Measurements from ENCODE around the gene RPL9.

The RPL9 gene

DNA sequence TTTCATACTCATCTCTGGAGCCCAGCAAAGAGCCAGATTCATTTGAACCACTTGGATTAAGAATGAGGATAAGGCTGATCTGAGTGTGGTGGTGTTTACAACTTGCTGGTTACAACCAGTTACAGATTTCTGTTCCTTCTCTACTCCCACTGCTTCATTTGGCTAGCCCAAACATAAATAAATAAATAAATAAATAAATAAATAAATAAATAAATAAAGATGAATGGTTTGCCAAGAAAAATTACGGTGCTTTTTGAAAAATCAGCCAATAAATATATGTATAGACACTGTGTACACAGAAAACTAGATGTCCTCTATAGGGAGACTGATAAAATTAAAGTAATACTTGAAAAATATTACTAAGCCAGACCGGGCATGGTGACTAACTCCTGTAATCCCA is 17.1 kb downstream of the RPL9 start:
- Histone ChIP-seq H3K36me3 (ENCODE audit: control insufficient read depth, insufficient read depth, low read length) (no peaks in the 10 kb centered on the region), H3K4me3 (replicated peaks; ENCODE audit: low read depth, low read length) (no peak overlapping the region), H3K27me3 (replicated peaks; ENCODE audit: control insufficient read depth, insufficient read depth, low read length) (no peaks in the 10 kb centered on the region)
- no peak for DNase-seq (ENCODE audit: extremely low read depth, insufficient read length)
- TF ChIP-seq CTCF (IDR thresholded peaks at IDR 0.05; ENCODE audit: insufficient read depth, low read length, poor library complexity, severe bottlenecking), result no peak

GRCh38 chr4:39435659-39436563 is 22.8 kb downstream of the RPL9 start:
- H3K36me3 ChIP-seq (ENCODE audit: control insufficient read depth, insufficient read depth, low read length), result no peaks in the 10 kb centered on the region
- no peaks in the 10 kb centered on the region for H3K27me3 ChIP-seq (replicated peaks; ENCODE audit: control insufficient read depth, insufficient read depth, low read length)
- no peak for DNase-seq (ENCODE audit: extremely low read depth, insufficient read length)
- no peak overlapping the region for H3K4me3 ChIP-seq (replicated peaks; ENCODE audit: low read depth, low read length)
- TF ChIP-seq CTCF (IDR thresholded peaks at IDR 0.05; ENCODE audit: insufficient read depth, low read length, poor library complexity, severe bottlenecking), result peak; percentile 37

DNA sequence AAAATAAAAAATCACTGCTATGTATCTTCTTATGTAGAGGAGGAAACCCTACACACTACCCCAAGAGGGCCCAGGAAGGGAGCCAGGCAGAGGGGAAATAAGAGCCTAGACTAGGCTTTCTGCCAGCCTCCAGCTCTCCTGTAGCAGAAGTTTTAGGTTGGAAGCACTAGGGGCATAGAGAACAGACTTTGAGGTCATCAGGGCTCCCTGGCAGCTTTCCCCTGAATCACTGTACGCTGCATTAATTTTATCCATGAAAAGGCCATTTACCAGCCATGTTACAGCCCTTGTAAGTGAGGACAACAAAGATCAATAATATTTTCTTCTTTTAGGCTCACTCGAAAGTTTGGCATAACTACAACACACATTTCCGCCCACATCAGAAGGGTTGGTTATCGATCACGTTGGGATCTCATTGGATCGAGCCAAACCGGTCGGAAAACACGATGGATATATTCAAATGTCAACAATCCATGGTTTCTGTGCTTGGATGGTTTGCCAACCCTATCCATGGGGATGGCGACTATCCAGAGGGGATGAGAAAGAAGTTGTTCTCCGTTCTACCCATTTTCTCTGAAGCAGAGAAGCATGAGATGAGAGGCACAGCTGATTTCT is 24.7 kb downstream of the RPL9 start:
- Histone ChIP-seq H3K36me3 (ENCODE audit: control insufficient read depth, insufficient read depth, low read length) (no peaks in the 10 kb centered on the region), H3K27me3 (replicated peaks; ENCODE audit: control insufficient read depth, insufficient read depth, low read length) (no peaks in the 10 kb centered on the region), H3K4me3 (replicated peaks; ENCODE audit: low read depth, low read length) (no peak overlapping the region)
- DNase-seq (ENCODE audit: extremely low read depth, insufficient read length), result no peak
- no peak for TF ChIP-seq CTCF (IDR thresholded peaks at IDR 0.05; ENCODE audit: insufficient read depth, low read length, poor library complexity, severe bottlenecking)

DNA sequence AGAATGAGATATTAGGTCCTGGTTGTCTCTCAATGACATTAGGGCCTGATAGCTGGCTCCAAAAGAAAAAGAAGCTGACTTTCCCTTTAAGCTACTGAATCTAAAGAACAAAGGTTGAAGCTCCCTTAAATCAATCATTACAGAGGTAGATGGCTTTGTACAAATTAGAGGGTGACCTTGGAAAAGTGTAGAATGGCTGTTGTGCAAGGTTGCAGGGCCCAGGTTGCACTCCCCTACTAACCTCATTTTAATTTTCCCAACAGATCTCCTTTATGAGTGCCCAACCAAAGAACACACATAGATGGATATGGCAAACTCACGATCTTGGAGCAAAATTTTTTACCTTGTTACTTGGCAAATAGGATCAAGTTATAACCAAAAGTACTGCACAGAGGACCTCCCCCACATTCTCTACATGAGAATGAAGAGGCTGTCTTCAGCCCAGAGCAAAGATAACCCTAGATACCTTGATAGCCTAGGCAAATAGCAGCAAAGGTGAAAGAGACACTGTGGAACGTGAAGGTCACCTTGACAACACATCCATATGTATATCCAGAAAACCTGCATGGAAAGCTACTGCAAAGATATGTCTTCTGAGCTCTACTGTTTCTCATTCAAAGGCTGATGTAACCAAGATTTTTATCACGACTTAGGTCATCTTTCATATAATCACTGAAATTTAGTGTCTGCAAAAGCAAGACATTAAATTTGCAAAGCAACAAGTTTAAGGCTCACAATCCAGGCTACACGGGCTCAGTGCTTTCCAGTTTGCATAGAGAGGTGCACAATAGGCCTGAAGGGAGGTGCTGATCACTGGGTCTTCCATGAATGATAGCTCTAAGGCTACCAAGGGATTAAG is 29.0 kb downstream of the RPL9 start:
- DNase-seq (ENCODE audit: extremely low read depth, insufficient read length), result no peak
- TF ChIP-seq CTCF (IDR thresholded peaks at IDR 0.05; ENCODE audit: insufficient read depth, low read length, poor library complexity, severe bottlenecking), result no peak
- H3K4me3 ChIP-seq (replicated peaks; ENCODE audit: low read depth, low read length), result no peak overlapping the region
- H3K36me3 ChIP-seq (ENCODE audit: control insufficient read depth, insufficient read depth, low read length), result no peaks in the 10 kb centered on the region
- H3K27me3 ChIP-seq (replicated peaks; ENCODE audit: control insufficient read depth, insufficient read depth, low read length), result no peaks in the 10 kb centered on the region

GRCh38 chr4:39427520-39428114 is 31.1 kb downstream of the RPL9 start:
- no peak for DNase-seq (ENCODE audit: extremely low read depth, insufficient read length)
- no peak overlapping the region for H3K4me3 ChIP-seq (replicated peaks; ENCODE audit: low read depth, low read length)

More at GRCh38 chr4:39427520-39428114, 31.1 kb downstream of the RPL9 start:
- TF ChIP-seq CTCF (IDR thresholded peaks at IDR 0.05; ENCODE audit: insufficient read depth, low read length, poor library complexity, severe bottlenecking), result no peak
- H3K27me3 ChIP-seq (replicated peaks; ENCODE audit: control insufficient read depth, insufficient read depth, low read length), result no peaks in the 10 kb centered on the region
- no peaks in the 10 kb centered on the region for H3K36me3 ChIP-seq (ENCODE audit: control insufficient read depth, insufficient read depth, low read length)
